ENCODE results near the gene SLC25A13.

The SLC25A13 gene

GRCh38 chr7:96253441-96253840, 68.5 kb downstream of the SLC25A13 start:
- H3K27ac ChIP-seq, result no peak overlapping the region
- no peak overlapping the region for H3K4me3 ChIP-seq (ENCODE audit: low read depth in 1 of 2, low read length in 1 of 2)
- H3K27me3 ChIP-seq, result no peaks in the 10 kb centered on the region
- TF ChIP-seq CTCF (IDR thresholded peaks at IDR 0.05), result no peak
- peaks cover 9 to 10% of the 10 kb centered on the region in 2 experiments for H3K4me1 ChIP-seq (ENCODE audit: control insufficient read depth in 1 of 2, insufficient read depth in 1 of 2, low read depth in 1 of 2, low read length in 1 of 2)
- no peaks in the 10 kb centered on the region for H3K9me3 ChIP-seq
- H3K36me3 ChIP-seq, result no peaks in the 10 kb centered on the region

- Histone ChIP-seq H3K9me3 (no peaks in the 10 kb centered on the region), H3K27ac (peak overlapping the region; percentile 72), H3K27me3 (no peaks in the 10 kb centered on the region), H3K4me3 (ENCODE audit: low read depth in 1 of 2, low read length in 1 of 2) (peak overlapping the region in 1 of 2 experiments; percentile 15), H3K36me3 (no peaks in the 10 kb centered on the region), H3K4me1 (ENCODE audit: control insufficient read depth in 1 of 2, insufficient read depth in 1 of 2, low read depth in 1 of 2, low read length in 1 of 2) (peaks cover 9 to 10% of the 10 kb centered on the region in 2 experiments)
- TF ChIP-seq CTCF (IDR thresholded peaks at IDR 0.05), result no peak
Measured at GRCh38 chr7:96250776-96251361, 71.0 kb downstream of the SLC25A13 start.

- no peak for TF ChIP-seq CTCF (IDR thresholded peaks at IDR 0.05)
- no peaks in the 10 kb centered on the region for H3K9me3 ChIP-seq
- H3K36me3 ChIP-seq, result no peaks in the 10 kb centered on the region
- H3K4me3 ChIP-seq (ENCODE audit: low read depth in 1 of 2, low read length in 1 of 2), result no peak overlapping the region
- no peaks in the 10 kb centered on the region for H3K27me3 ChIP-seq
- H3K4me1 ChIP-seq (ENCODE audit: control insufficient read depth in 1 of 2, insufficient read depth in 1 of 2, low read depth in 1 of 2, low read length in 1 of 2), result peaks cover 9 to 10% of the 10 kb centered on the region in 2 experiments
- H3K27ac ChIP-seq, result no peak overlapping the region
Measured at GRCh38 chr7:96248405-96248804, 73.5 kb downstream of the SLC25A13 start.

- no peaks in the 10 kb centered on the region for H3K9me3 ChIP-seq
- no peaks in the 10 kb centered on the region for H3K36me3 ChIP-seq
- peaks cover 10 to 17% of the 10 kb centered on the region in 2 experiments for H3K4me1 ChIP-seq (ENCODE audit: control insufficient read depth in 1 of 2, insufficient read depth in 1 of 2, low read depth in 1 of 2, low read length in 1 of 2)
- no peak for TF ChIP-seq CTCF (IDR thresholded peaks at IDR 0.05)
- H3K4me3 ChIP-seq (ENCODE audit: low read depth in 1 of 2, low read length in 1 of 2), result no peak overlapping the region
- no peaks in the 10 kb centered on the region for H3K27me3 ChIP-seq
- no peak overlapping the region for H3K27ac ChIP-seq
Measured at GRCh38 chr7:96246919-96247318, 75.0 kb downstream of the SLC25A13 start.

GRCh38 chr7:96244992-96245292, 77.0 kb downstream of the SLC25A13 start:
- Histone ChIP-seq H3K27ac (no peak overlapping the region), H3K36me3 (no peaks in the 10 kb centered on the region), H3K4me1 (ENCODE audit: control insufficient read depth in 1 of 2, insufficient read depth in 1 of 2, low read depth in 1 of 2, low read length in 1 of 2) (peaks cover 0 to 10% of the 10 kb centered on the region in 2 experiments), H3K9me3 (no peaks in the 10 kb centered on the region), H3K4me3 (ENCODE audit: low read depth in 1 of 2, low read length in 1 of 2) (no peak overlapping the region), H3K27me3 (no peaks in the 10 kb centered on the region)
- TF ChIP-seq CTCF (IDR thresholded peaks at IDR 0.05), result no peak

Measured in neutrophil (primary cell).